HepG2 (cell line): ENCODE results near the gene TCL1A. TPM values are rescaled to one million over a fixed set of nuclear protein-coding genes. Genes with fewer than 3 reads are reported as not detected.

Experiments used
- ATAC-seq: fragments of 200-7000 bp; cut with Tn5 transposase; 3 replicates; pipeline ENCODE4 v1.9.1; 2020; ENCODE audit warnings: mild to moderate bottlenecking, moderate library complexity
- BruUV-seq: library from RNA; stranded (reverse); fragments of 400-500 nt; replicated peaks from 2 replicates; lab custom pipeline; 2021; lab: Mats Ljungman, UMichigan
- CTCF ChIA-PET: fragments of 300-600 bp; formaldehyde crosslinking; extraction: SDS; loops from one replicate; lab custom pipeline; 2021; ENCODE audit warnings: low total read pairs, inconsistent platforms, low intra/inter-chr PET ratio; lab: Yijun Ruan, JAX
- POLR2A ChIA-PET: fragments of 350-600 bp; sonication (Branson Sonifier 250); formaldehyde crosslinking; loops from one replicate; lab custom pipeline; 2020; ENCODE audit warnings: antibody characterized with exemption, inconsistent platforms; lab: Yijun Ruan, JAX
- DNase-seq: peaks from one replicate; pipeline ENCODE4 v3.0.0-alpha.2; 2015; ENCODE audit warnings: low spot score
- FAIRE-seq: peaks from 3 replicates; lab custom pipeline; 2011; peaks lifted over from hg19 to GRCh38; lab: Jason Lieb, UNC
- H2AFZ ChIP-seq: one replicate; pipeline ENCODE4 v1.6.1; 2011; ENCODE audit warnings: low read length, inconsistent platforms
- H3K27ac ChIP-seq: fragments of 300-600 bp; 3 replicates; pipeline ENCODE4 v1.8.0; 2011; ENCODE audit warnings: mixed run types, mild to moderate bottlenecking, mixed read lengths, low read length, inconsistent platforms; ENCODE audit not compliant: insufficient read depth; ENCODE audit errors: extremely low read length
- H3K27me3 ChIP-seq, 2 experiments: fragments of 200-600 bp in 1 of 2; 2 replicates in 1 of 2; 3 replicates in 1 of 2; pipeline versions ENCODE4 v1.6.0 to v1.8.0; 2011; ENCODE audit warnings: low read length in 2 of 2, mild to moderate bottlenecking in 2 of 2, moderate library complexity in 2 of 2, inconsistent platforms in 1 of 2; ENCODE audit not compliant: insufficient read depth in 2 of 2, control insufficient read depth in 1 of 2
- H3K36me3 ChIP-seq, 2 experiments: fragments of 200-600 bp in 1 of 2; replicated peaks in 1 of 2; 2 replicates in 1 of 2; 3 replicates in 1 of 2; pipeline versions ENCODE4 v1.5.1 to v1.8.0; 2011; ENCODE audit warnings: low read length in 2 of 2, inconsistent platforms in 1 of 2; ENCODE audit not compliant: insufficient read depth in 2 of 2, control insufficient read depth in 1 of 2
- H3K4me1 ChIP-seq: 2 replicates; pipeline ENCODE4 v1.5.1; 2012; ENCODE audit warnings: low read length, inconsistent platforms; ENCODE audit not compliant: insufficient read depth
- H3K4me2 ChIP-seq: 2 replicates; pipeline ENCODE4 v1.6.0; 2011; ENCODE audit warnings: low read depth, low read length, inconsistent platforms
- H3K4me3 ChIP-seq, 3 experiments: fragments of 200-600 bp in 1 of 3; sonication (generic), shearing (Covaris generic) in 1 of 3; replicated peaks in 1 of 3; 2 replicates each; pipeline ENCODE4 v1.5.1; 2011 to 2016; ENCODE audit warnings: low read length in 3 of 3, inconsistent platforms in 2 of 3, low read depth in 2 of 3, mild to moderate bottlenecking in 2 of 3, control low read depth in 1 of 3, mixed read lengths in 1 of 3; ENCODE audit not compliant: insufficient read depth in 1 of 3
- H3K79me2 ChIP-seq: one replicate; pipeline ENCODE4 v1.6.1; 2011; ENCODE audit warnings: low read length, inconsistent platforms; ENCODE audit not compliant: insufficient read depth
- H3K9ac ChIP-seq: 2 replicates; pipeline ENCODE4 v1.6.0; 2011; ENCODE audit warnings: mild to moderate bottlenecking, low read depth, low read length, inconsistent platforms; ENCODE audit not compliant: insufficient read depth
- H3K9me3 ChIP-seq: 2 replicates; pipeline ENCODE4 v1.5.1; 2012; ENCODE audit warnings: mild to moderate bottlenecking, low read length
- H4K20me1 ChIP-seq: 2 replicates; pipeline ENCODE4 v1.6.0; 2011; ENCODE audit warnings: inconsistent platforms, mild to moderate bottlenecking, low read length, moderate library complexity; ENCODE audit not compliant: insufficient read depth
- ARNTL ChIP-seq: sonication (generic); formaldehyde crosslinking; IDR thresholded peaks from 2 replicates; pipeline ENCODE4 v1.4.0; 2020; ENCODE audit warnings: mild to moderate bottlenecking, missing genetic modification reagents
- BORCS8-MEF2B ChIP-seq: sonication (generic); formaldehyde crosslinking; IDR thresholded peaks from 2 replicates; pipeline ENCODE4 v1.8.0; 2022; ENCODE audit warnings: mild to moderate bottlenecking, missing genetic modification reagents
- CBX5 ChIP-seq: sonication (generic); formaldehyde crosslinking; IDR thresholded peaks from 2 replicates; pipeline ENCODE4 v1.4.0; 2020; ENCODE audit warnings: missing genetic modification reagents, borderline replicate concordance
- CCDC6 ChIP-seq: sonication (generic); formaldehyde crosslinking; IDR thresholded peaks from 2 replicates; pipeline ENCODE4 v1.8.1; 2022; ENCODE audit warnings: mild to moderate bottlenecking, missing genetic modification reagents, moderate library complexity
- CEBPB ChIP-seq: IDR thresholded peaks from 2 replicates; pipeline ENCODE4 v1.6.1; 2011; ENCODE audit warnings: low read depth, low read length, improper control_type of control experiment, borderline replicate concordance
- FOSL2 ChIP-seq: sonication (generic); formaldehyde crosslinking; IDR thresholded peaks from 2 replicates; pipeline ENCODE4 v1.4.0; 2020; ENCODE audit warnings: missing genetic modification reagents
- FOXA1 ChIP-seq, 2 experiments: fragments of 450-650 bp in 1 of 2; sonication (generic) in 1 of 2; formaldehyde crosslinking in 1 of 2; IDR thresholded peaks; 2 replicates each; pipeline versions ENCODE4 v1.4.0 to v1.6.1; 2016 to 2020; ENCODE audit warnings: missing genetic modification reagents in 1 of 2
- ONECUT2 ChIP-seq: sonication (generic); formaldehyde crosslinking; IDR thresholded peaks from 2 replicates; pipeline ENCODE4 v1.4.0; 2020; ENCODE audit warnings: missing genetic modification reagents
- RBAK ChIP-seq: sonication (generic); formaldehyde crosslinking; IDR thresholded peaks from 2 replicates; pipeline ENCODE4 v1.5.1; 2020; ENCODE audit warnings: mild to moderate bottlenecking, missing genetic modification reagents
- THYN1 ChIP-seq: sonication (generic); formaldehyde crosslinking; IDR thresholded peaks from 2 replicates; pipeline ENCODE4 v1.8.1; 2023; ENCODE audit warnings: low read depth, mild to moderate bottlenecking, moderate library complexity, missing genetic modification reagents, borderline replicate concordance
- ZFP36L2 ChIP-seq: sonication (generic); formaldehyde crosslinking; IDR thresholded peaks from 2 replicates; pipeline ENCODE4 v1.4.0; 2020; ENCODE audit warnings: missing genetic modification reagents
- ZNF143 ChIP-seq: sonication (generic); formaldehyde crosslinking; IDR thresholded peaks from 2 replicates; pipeline ENCODE4 v1.4.0; 2020; ENCODE audit warnings: missing genetic modification reagents
- ZNF3 ChIP-seq: IDR thresholded peaks from 2 replicates; pipeline ENCODE4 v1.7.0; 2017; ENCODE audit warnings: inconsistent platforms
- ZNF556 ChIP-seq: sonication (generic); formaldehyde crosslinking; IDR thresholded peaks from 2 replicates; pipeline ENCODE4 v1.4.0; 2020; ENCODE audit warnings: mild to moderate bottlenecking, missing genetic modification reagents, borderline replicate concordance
- ZNF761 ChIP-seq: sonication (generic); formaldehyde crosslinking; conservative IDR thresholded peaks from 2 replicates; pipeline ENCODE4 v1.4.0; 2020; ENCODE audit warnings: mild to moderate bottlenecking, missing genetic modification reagents
- WGBS: methylation state at CpG from one replicate; pipeline ENCODE4 v1.1.6; 2017; ENCODE audit warnings: low lambda C conversion rate; 5-methylcytosine and 5-hydroxymethylcytosine counted together
- in situ Hi-C: cut with HindIII; loops from 2 replicates; pipeline ENCODE4 v1.10.0; 2017; ENCODE audit warnings: low pct_unique_long_range_greater_than_20kb; ENCODE audit not compliant: extremely low pct_ligation_motif_present
- intact Hi-C: fragments of 100-400 bp; cut with micrococcal nuclease; formaldehyde crosslinking; loops from one replicate; pipeline ENCODE4 v1.10.0; 2022; ENCODE audit not compliant: unreplicated experiment
- polyA plus RNA-seq, 8 experiments: library from polyadenylated mRNA; depleted of rRNA in 3 of 8; stranded (reverse) in 7 of 8; unstranded in 1 of 8; fragments of >200 nt; fragmentation: Illumina TruSeq in 4 of 8; extraction: Trizol in 4 of 8; gene quantifications; 2 replicates each; pipeline versions ENCODE4 v1.2.1 to v1.2.3, GENCODE V29; 2011 to 2016; ENCODE audit warnings: low read depth in 4 of 8, missing spikeins in 1 of 8, mixed read lengths in 1 of 8; ENCODE audit not compliant: insufficient read depth in 1 of 8
- total RNA-seq, 5 experiments: library from RNA; depleted of rRNA; stranded (reverse); fragments of >200 nt; fragmentation: Illumina TruSeq; extraction: Trizol; gene quantifications; 2 replicates each; pipeline ENCODE4 v1.2.3, GENCODE V29; 2016; ENCODE audit warnings: low read depth in 1 of 5
- TF ChIP-seq, protein P1 (sequence below): sonication (generic); formaldehyde crosslinking; IDR thresholded peaks from 2 replicates; pipeline ENCODE4 v1.5.0; 2020; ENCODE audit warnings: mild to moderate bottlenecking, missing genetic modification reagents, borderline replicate concordance
- TF ChIP-seq, protein P2 (sequence below): IDR thresholded peaks from 2 replicates; pipeline ENCODE4 v1.6.1; 2016; ENCODE audit warnings: low read depth, missing genetic modification reagents, missing compliant biosample characterization

Gene TCL1A
- total and polyA plus RNA-seq, 2 of the 13 experiments (the other 11 are each of a cell fraction or from before 2014, with no cell fraction given), result not detected

DNA sequence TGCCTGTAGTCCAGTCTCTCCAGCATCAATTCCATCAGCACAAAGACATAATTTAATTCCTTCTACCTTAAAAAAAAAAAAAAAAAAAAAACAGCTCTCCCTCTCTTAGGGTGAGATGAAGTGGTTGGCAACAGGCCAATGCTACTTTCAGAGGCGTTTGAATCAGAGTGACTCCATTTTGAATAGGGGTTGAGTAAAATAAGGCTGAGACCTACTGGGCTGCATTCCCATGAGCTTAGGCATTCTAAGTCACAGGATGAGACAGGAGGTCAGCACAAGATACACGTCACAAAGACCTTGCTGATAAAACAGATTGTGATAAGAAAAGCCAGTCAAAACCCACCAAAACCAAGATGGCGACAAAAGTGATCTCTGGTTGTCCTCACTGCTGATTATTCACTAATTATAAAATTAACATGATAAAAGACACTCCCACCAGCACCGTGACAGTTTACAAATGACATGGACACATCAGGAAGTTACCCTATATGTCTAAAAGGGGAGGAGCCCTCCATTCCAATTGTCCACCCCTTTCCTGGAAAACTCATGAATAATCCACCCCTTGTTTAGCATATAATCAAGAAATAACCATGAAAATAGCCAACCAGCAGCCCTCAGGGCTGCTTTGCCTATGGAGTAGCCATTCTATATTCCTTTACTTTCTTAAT, 34.6 kb downstream of the TCL1A start:
- Histone ChIP-seq H3K9ac (no peak overlapping the region), H3K4me2 (no peak overlapping the region)
- 15% methylated on average over 4 of the region's 4 CpGs for whole genome bisulfite sequencing

DNA sequence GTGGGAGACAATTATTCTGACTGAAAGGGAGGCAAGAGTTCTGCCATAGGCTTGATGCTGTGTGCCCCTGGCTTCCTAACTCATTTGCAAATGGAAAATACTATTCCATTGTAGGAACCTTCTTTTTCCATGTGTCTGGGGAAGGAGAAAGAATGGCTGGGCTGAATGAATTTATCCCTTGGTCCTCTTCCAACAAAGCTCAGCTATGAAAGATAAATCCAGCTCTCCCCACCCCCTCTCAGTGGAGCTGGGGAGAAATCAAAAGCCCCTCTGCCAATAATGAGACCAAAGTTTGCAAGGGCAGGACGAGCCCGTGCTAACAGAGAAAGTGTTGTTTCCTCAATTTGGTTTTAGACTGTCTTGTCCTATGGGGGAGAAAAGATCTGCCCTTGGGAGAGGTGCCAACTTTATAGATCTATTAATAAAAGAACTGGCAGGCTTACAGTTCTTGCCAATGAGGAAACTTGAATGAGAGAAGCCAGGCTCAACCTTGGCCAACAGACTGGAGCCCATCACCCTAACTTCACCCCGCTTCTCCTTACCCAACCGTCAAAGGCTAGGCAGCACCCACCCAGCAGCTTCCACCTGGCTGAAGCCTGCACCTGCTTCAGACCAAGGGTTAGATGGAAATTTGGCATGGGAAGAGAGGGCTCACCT, 36.6 kb downstream of the TCL1A start:
- H3K9me3 ChIP-seq, result no peaks in the 10 kb centered on the region
- no peaks in the 10 kb centered on the region for H3K79me2 ChIP-seq
- no TSS peak for BruUV-seq
- ChIA-PET CTCF (no interaction called here), POLR2A (no interaction called here)
- no peaks in the 10 kb centered on the region for H4K20me1 ChIP-seq
- H3K27ac ChIP-seq, result no peak overlapping the region
- no peak overlapping the region for H2AFZ ChIP-seq
- WGBS, result 8% methylated on average over 4 of the region's 4 CpGs
- H3K4me3 ChIP-seq, result no peak overlapping the region
- in situ Hi-C loops (no loop called here), intact Hi-C loops (no loop called here)
- H3K4me2 ChIP-seq, result no peak overlapping the region
- DNase-seq, result no peak
- no peak overlapping the region for H3K9ac ChIP-seq
- FAIRE-seq, result no peak
- peaks cover 10% of the 10 kb centered on the region; the same call in 1 of the 2 replicates for H3K4me1 ChIP-seq
- ATAC-seq, result no peak
- no peaks in the 10 kb centered on the region for H3K36me3 ChIP-seq
- no peaks in the 10 kb centered on the region; a peak in 2 of 5 replicates for H3K27me3 ChIP-seq
- TF ChIP-seq, protein P1, sequence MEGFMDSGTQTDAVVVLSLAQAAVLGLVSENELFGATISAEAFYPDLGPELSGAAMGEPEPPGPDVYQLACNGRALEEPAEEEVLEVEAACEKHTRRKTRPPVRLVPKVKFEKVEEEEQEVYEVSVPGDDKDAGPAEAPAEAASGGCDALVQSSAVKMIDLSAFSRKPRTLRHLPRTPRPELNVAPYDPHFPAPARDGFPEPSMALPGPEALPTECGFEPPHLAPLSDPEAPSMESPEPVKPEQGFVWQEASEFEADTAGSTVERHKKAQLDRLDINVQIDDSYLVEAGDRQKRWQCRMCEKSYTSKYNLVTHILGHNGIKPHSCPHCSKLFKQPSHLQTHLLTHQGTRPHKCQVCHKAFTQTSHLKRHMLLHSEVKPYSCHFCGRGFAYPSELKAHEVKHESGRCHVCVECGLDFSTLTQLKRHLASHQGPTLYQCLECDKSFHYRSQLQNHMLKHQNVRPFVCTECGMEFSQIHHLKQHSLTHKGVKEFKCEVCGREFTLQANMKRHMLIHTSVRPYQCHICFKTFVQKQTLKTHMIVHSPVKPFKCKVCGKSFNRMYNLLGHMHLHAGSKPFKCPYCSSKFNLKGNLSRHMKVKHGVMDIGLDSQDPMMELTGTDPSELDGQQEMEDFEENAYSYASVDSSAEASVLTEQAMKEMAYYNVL (CRISPR knock-in tag), result no peak
- TF ChIP-seq ARNTL (CRISPR knock-in tag), result no peak
- TF ChIP-seq THYN1 (CRISPR knock-in tag), result no peak
- TF ChIP-seq, protein P2, sequence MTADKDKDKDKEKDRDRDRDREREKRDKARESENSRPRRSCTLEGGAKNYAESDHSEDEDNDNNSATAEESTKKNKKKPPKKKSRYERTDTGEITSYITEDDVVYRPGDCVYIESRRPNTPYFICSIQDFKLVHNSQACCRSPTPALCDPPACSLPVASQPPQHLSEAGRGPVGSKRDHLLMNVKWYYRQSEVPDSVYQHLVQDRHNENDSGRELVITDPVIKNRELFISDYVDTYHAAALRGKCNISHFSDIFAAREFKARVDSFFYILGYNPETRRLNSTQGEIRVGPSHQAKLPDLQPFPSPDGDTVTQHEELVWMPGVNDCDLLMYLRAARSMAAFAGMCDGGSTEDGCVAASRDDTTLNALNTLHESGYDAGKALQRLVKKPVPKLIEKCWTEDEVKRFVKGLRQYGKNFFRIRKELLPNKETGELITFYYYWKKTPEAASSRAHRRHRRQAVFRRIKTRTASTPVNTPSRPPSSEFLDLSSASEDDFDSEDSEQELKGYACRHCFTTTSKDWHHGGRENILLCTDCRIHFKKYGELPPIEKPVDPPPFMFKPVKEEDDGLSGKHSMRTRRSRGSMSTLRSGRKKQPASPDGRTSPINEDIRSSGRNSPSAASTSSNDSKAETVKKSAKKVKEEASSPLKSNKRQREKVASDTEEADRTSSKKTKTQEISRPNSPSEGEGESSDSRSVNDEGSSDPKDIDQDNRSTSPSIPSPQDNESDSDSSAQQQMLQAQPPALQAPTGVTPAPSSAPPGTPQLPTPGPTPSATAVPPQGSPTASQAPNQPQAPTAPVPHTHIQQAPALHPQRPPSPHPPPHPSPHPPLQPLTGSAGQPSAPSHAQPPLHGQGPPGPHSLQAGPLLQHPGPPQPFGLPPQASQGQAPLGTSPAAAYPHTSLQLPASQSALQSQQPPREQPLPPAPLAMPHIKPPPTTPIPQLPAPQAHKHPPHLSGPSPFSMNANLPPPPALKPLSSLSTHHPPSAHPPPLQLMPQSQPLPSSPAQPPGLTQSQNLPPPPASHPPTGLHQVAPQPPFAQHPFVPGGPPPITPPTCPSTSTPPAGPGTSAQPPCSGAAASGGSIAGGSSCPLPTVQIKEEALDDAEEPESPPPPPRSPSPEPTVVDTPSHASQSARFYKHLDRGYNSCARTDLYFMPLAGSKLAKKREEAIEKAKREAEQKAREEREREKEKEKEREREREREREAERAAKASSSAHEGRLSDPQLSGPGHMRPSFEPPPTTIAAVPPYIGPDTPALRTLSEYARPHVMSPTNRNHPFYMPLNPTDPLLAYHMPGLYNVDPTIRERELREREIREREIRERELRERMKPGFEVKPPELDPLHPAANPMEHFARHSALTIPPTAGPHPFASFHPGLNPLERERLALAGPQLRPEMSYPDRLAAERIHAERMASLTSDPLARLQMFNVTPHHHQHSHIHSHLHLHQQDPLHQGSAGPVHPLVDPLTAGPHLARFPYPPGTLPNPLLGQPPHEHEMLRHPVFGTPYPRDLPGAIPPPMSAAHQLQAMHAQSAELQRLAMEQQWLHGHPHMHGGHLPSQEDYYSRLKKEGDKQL (CRISPR knock-in tag), result no peak

More for the DNA sequence above, 34.6 kb downstream of the TCL1A start:
- Histone ChIP-seq H4K20me1 (no peaks in the 10 kb centered on the region), H3K4me1 (peaks cover 9% of the 10 kb centered on the region; the same call in 1 of the 2 replicates), H3K27ac (no peak overlapping the region), H2AFZ (no peak overlapping the region), H3K36me3 (no peaks in the 10 kb centered on the region), H3K79me2 (no peaks in the 10 kb centered on the region), H3K27me3 (no peaks in the 10 kb centered on the region; a peak in 1 of 5 replicates), H3K4me3 (no peak overlapping the region), H3K9me3 (no peaks in the 10 kb centered on the region)
- POLR2A ChIA-PET, result no interaction called here
- FAIRE-seq (no peak), ATAC-seq (no peak), DNase-seq (no peak)
- no TSS peak for BruUV-seq
- TF ChIP-seq FOXA1 (IDR thresholded peaks at IDR 0.05) (no peak), FOXA1 (CRISPR knock-in tag; IDR thresholded peaks at IDR 0.05) (no peak), ZNF3 (CRISPR knock-in tag) (no peak), ZNF761 (CRISPR knock-in tag) (no peak), ZNF143 (CRISPR knock-in tag) (no peak), BORCS8-MEF2B (CRISPR knock-in tag) (no peak), ZNF556 (CRISPR knock-in tag) (no peak), FOSL2 (CRISPR knock-in tag) (no peak), CEBPB (no peak), CBX5 (CRISPR knock-in tag) (no peak), CCDC6 (no peak), ZFP36L2 (CRISPR knock-in tag) (no peak), ONECUT2 (no peak), RBAK (CRISPR knock-in tag) (no peak)
- in situ Hi-C loops (no loop called here), intact Hi-C loops (no loop called here)
- CTCF ChIA-PET, result no interaction called here
